Neural crest cell (in vitro differentiated cells): ENCODE data around the gene GOLGA8B. TPM values are rescaled to one million over a fixed set of nuclear protein-coding genes. Genes with fewer than 3 reads are reported as not detected.
A peak's percentile ranks its signal among the peaks of the same experiment; 100 is the strongest.
"Not testable (repeated sequence)": the region's sequence is repeated elsewhere in the genome, so short reads cannot be mapped to it uniquely, and the experiment has no call there.

Experiments used
- DNase-seq: peaks from one replicate; pipeline ENCODE4 v3.0.0; 2021; ENCODE audit warnings: low read depth, mixed read lengths, low spot score
- H3K27ac Mint-ChIP-seq: one replicate; pipeline ENCODE4 v1.8.0; 2021; ENCODE audit warnings: mild to moderate bottlenecking, mixed read lengths; ENCODE audit not compliant: unreplicated experiment
- H3K27me3 Mint-ChIP-seq: 2 replicates; pipeline ENCODE4 v1.8.0; 2021; ENCODE audit warnings: low read depth, mild to moderate bottlenecking, mixed read lengths
- H3K36me3 Mint-ChIP-seq: 2 replicates; pipeline ENCODE4 v1.8.0; 2021; ENCODE audit warnings: low read depth, mild to moderate bottlenecking, mixed read lengths
- H3K4me1 Mint-ChIP-seq: 2 replicates; pipeline ENCODE4 v1.8.0; 2021; ENCODE audit warnings: mixed read lengths
- H3K4me3 Mint-ChIP-seq: one replicate; pipeline ENCODE4 v1.8.0; 2021; ENCODE audit warnings: mild to moderate bottlenecking, mixed read lengths
- H3K9me3 Mint-ChIP-seq: 2 replicates; pipeline ENCODE4 v1.8.0; 2021; ENCODE audit warnings: mixed read lengths
- CTCF ChIP-seq: fragments of 200-600 bp; sonication (generic); conservative IDR thresholded peaks from 2 replicates; pipeline ENCODE4 v1.5.0; 2021; ENCODE audit warnings: antibody characterized with exemption, mild to moderate bottlenecking
- long read RNA-seq: library from polyadenylated mRNA; unstranded; transcript quantifications from one replicate; pipeline ENCODE4 v2.0.0, GENCODE V29; 2020
- total RNA-seq: library from RNA; stranded (reverse); gene quantifications from 2 replicates; pipeline ENCODE4 v1.2.1, GENCODE V29; 2021

The GOLGA8B gene
- total RNA-seq = 45.9 and 52.2 TPM in 2 replicates
- long read RNA-seq, partial matches to known transcripts = 16 of 21 reads
- long read RNA-seq, other reads (novel, unspliced or antisense) = 5 of 21 reads

GRCh38 chr15:34583399-34584329 is at the start of gene GOLGA8B:
TSS of gene GOLGA8B (minus strand) at chr15:34583651. CDS start at chr15:34535912, 47,739 bp downstream.
- no peak for TF ChIP-seq CTCF
- Mint-ChIP-seq H3K27ac (no peak within 1 kb of the TSS), H3K4me3 (peak within 1 kb of the TSS; percentile 89), H3K27me3 (peaks cover 35% of the 10 kb centered on the region), H3K36me3 (no peaks in the 10 kb centered on the region), H3K9me3 (no peaks in the 10 kb centered on the region), H3K4me1 (peaks cover 12% of the 10 kb centered on the region)
- peak; percentile 55 for DNase-seq

GRCh38 chr15:34633165-34633564 is 49.7 kb upstream of the GOLGA8B start:
- not testable (repeated sequence) for H3K36me3 Mint-ChIP-seq, H3K4me1 Mint-ChIP-seq, DNase-seq, H3K9me3 Mint-ChIP-seq, H3K4me3 Mint-ChIP-seq, H3K27ac Mint-ChIP-seq
- peaks cover 28% of the 10 kb centered on the region for H3K27me3 Mint-ChIP-seq

GRCh38 chr15:34628577-34629152 is 45.2 kb upstream of the GOLGA8B start:
- Mint-ChIP-seq H3K9me3 (peaks cover 8% of the 10 kb centered on the region), H3K27me3 (peaks cover 33% of the 10 kb centered on the region), H3K4me1 (no peaks in the 10 kb centered on the region), H3K27ac (no peak overlapping the region), H3K4me3 (no peak overlapping the region), H3K36me3 (no peaks in the 10 kb centered on the region)
- DNase-seq = no peak
- no peak for TF ChIP-seq CTCF

- Mint-ChIP-seq H3K4me3 (no peak overlapping the region), H3K9me3 (peaks cover 2% of the 10 kb centered on the region), H3K4me1 (no peaks in the 10 kb centered on the region), H3K27ac (no peak overlapping the region), H3K27me3 (peaks cover 39% of the 10 kb centered on the region), H3K36me3 (no peaks in the 10 kb centered on the region)
- TF ChIP-seq CTCF = no peak
- DNase-seq = no peak
These were observed 41.6 kb upstream of the GOLGA8B start for GRCh38 chr15:34625007-34625406.

GRCh38 chr15:34621675-34622074 is 38.2 kb upstream of the GOLGA8B start:
- Mint-ChIP-seq H3K27ac (no peak overlapping the region), H3K27me3 (peaks cover 53% of the 10 kb centered on the region), H3K36me3 (no peaks in the 10 kb centered on the region), H3K9me3 (no peaks in the 10 kb centered on the region), H3K4me1 (no peaks in the 10 kb centered on the region), H3K4me3 (no peak overlapping the region)
- peak; percentile 38 for TF ChIP-seq CTCF
- DNase-seq = no peak

GRCh38 chr15:34620814-34621213 is 37.4 kb upstream of the GOLGA8B start:
- Mint-ChIP-seq H3K4me3 (no peak overlapping the region), H3K9me3 (no peaks in the 10 kb centered on the region), H3K27me3 (peaks cover 61% of the 10 kb centered on the region), H3K27ac (no peak overlapping the region), H3K36me3 (no peaks in the 10 kb centered on the region), H3K4me1 (no peaks in the 10 kb centered on the region)
- DNase-seq = no peak
- TF ChIP-seq CTCF = no peak
